HG02678 (cell line): ENCODE data around the gene ENTPD5.
"Not testable (repeated sequence)": the region's sequence is repeated elsewhere in the genome, so short reads cannot be mapped to it uniquely, and the experiment has no call there.

Experiments used
- ATAC-seq: cut with Tn5 transposase; IDR thresholded peaks from one replicate; pipeline ENCODE4 v1.9.1; 2021; ENCODE audit warnings: mild to moderate bottlenecking, moderate library complexity; ENCODE audit not compliant: unreplicated experiment

Gene ENTPD5

GRCh38 chr14:73945159-73945670, 73.9 kb downstream of the ENTPD5 start:
- ATAC-seq = no peak

- ATAC-seq = no peak
Observed at GRCh38 chr14:73944432-73945158, 74.5 kb downstream of the ENTPD5 start.

GRCh38 chr14:73943083-73943482, 76.0 kb downstream of the ENTPD5 start:
- ATAC-seq = no peak

- no peak for ATAC-seq
Observed at GRCh38 chr14:73942180-73942579, 76.9 kb downstream of the ENTPD5 start.

DNA sequence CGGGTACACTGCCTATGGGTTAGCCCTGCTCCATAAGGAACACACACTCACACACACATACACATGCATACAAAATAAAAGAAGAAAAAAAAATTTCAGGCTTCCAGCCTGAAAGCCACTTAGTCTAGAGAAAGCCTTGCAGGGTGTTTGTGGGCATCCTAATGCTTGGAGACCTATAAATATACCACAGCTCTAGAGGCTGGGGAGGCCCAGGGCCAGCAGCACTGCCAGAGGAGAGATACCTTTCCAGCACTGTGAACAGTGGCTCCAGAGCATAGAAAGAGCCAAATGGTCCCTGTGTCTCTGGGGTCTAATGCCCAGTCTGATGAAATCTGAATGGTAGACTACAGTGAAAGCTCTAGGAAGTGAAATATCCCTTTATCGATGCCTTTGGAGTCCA, 82.1 kb downstream of the ENTPD5 start:
- ATAC-seq = no peak

DNA sequence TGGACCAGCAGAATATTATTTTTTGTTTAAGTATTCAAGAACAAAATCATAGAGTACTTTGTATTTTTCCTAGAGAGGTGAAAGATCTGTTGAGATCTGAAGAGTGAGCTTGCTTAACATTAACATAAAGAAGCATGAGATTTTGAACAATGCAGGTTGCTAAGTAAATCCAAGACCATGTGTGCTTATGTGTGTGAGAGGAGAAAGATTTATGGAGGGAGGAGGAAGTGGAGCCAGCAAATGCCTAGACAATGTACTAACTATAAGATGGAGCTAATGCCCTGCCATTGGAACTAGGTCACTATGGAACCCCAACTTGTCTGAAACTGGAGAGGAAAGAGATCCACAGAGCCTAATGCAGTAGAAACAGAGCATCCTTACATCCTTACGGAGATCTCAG, 82.5 kb downstream of the ENTPD5 start:
- no peak for ATAC-seq

- no peak for ATAC-seq
Observed at GRCh38 chr14:73935666-73936065, 83.4 kb downstream of the ENTPD5 start.

- no peak for ATAC-seq
Observed at GRCh38 chr14:73924337-73924736, 94.8 kb downstream of the ENTPD5 start.

GRCh38 chr14:73919457-73919856, 99.6 kb downstream of the ENTPD5 start:
- not testable (repeated sequence) for ATAC-seq

GRCh38 chr14:73916324-73916723, 102.8 kb downstream of the ENTPD5 start:
- ATAC-seq = no peak

DNA sequence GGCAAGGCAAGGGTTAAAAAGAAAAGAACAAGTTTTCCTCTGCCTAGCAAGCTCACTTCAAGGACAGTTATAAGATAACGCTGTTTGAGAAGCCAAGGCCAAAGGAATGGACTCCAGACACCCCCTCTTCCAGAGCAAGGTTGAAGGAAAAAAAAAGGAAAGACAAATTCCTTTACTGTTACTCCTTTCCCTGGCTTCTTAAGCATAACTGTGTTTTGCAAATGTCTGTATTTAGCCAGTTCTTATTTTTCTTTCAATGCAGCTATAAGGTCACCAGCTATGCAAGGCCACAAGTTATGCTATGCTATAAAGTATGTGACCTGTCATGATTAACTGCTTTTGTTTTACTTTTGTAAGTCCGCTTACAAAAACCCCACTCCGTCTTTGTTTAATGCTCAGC, 105.8 kb downstream of the ENTPD5 start:
- ATAC-seq = no peak

DNA sequence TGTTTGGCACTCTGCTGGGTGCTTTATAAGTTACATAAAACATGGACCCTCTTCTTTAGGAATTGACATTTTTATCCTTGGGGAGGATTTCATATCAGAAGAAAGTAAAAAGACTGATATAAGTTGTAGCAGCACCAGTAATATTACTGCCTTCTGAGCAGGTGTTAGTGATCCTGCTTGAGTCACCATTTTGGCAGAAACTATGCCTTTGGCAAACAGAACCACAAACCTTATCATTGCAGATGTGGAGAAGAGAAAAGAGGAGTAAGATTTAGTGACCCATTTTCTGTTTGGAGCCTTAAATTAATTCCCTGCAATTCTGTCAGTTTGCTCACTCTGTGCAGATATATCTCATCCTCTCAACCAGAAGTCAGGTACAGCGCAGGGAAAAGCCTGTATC, 109.4 kb downstream of the ENTPD5 start:
- ATAC-seq = no peak
